Measurements from ENCODE around the gene AHDC1. TPM values are rescaled to one million over a fixed set of nuclear protein-coding genes. Genes with fewer than 3 reads are reported as not detected.
"Not testable (repeated sequence)": the region's sequence is repeated elsewhere in the genome, so short reads cannot be mapped to it uniquely, and the experiment has no call there.

AHDC1 gene
- total and polyA plus RNA-seq, 2 of the 13 experiments (the other 11 are each of a cell fraction or from before 2014, with no cell fraction given), result 1.0 to 2.7 TPM

DNA sequence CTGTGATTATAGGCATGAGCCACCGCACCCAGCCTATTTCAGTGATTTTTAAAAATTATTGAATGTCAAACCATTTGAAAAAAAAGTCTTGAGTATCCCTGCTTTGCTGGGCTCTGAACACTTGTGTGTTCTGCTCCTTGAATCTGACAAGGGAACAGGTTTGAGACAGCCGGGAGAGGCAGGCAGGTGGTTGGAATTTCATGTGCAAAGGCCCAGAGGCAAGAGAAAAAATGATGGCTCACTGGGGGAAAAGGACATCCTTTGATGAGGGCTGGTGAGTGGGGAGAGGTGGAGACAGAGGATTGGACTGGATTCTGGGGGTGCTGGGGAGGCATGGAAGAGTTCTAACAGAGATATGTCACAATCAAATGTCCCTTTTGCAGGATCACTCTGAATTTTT is 100.9 kb downstream of the AHDC1 start:
- 88% methylated on average over 2 of the region's 2 CpGs for WGBS (ENCODE audit: low lambda C conversion rate)
- TF ChIP-seq, protein P1, sequence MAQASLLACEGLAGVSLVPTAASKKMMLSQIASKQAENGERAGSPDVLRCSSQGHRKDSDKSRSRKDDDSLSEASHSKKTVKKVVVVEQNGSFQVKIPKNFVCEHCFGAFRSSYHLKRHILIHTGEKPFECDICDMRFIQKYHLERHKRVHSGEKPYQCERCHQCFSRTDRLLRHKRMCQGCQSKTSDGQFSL (CRISPR knock-in tag; IDR thresholded peaks at IDR 0.05), result no peak
- TF ChIP-seq NCOA2 (CRISPR knock-in tag; IDR thresholded peaks at IDR 0.05) (no peak), TCF12 (IDR thresholded peaks at IDR 0.05) (no peak), TCF12 (CRISPR knock-in tag; IDR thresholded peaks at IDR 0.05) (no peak), MAZ (IDR thresholded peaks at IDR 0.05; ENCODE audit: borderline replicate concordance, low read depth, low read length) (no peak), MAZ (CRISPR knock-in tag; IDR thresholded peaks at IDR 0.05; ENCODE audit: low read depth) (no peak), ZNF331 (CRISPR knock-in tag; IDR thresholded peaks at IDR 0.05) (no peak), ZBTB7B (CRISPR knock-in tag; IDR thresholded peaks at IDR 0.05) (no peak)
- TF ChIP-seq, protein P2, sequence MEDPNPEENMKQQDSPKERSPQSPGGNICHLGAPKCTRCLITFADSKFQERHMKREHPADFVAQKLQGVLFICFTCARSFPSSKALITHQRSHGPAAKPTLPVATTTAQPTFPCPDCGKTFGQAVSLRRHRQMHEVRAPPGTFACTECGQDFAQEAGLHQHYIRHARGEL (CRISPR knock-in tag; IDR thresholded peaks at IDR 0.05), result no peak
- in situ Hi-C loops (cut with HindIII; ENCODE audit: extremely low pct_ligation_motif_present, low pct_unique_long_range_greater_than_20kb), result no loop called here
- ChIA-PET POLR2A (interaction anchor here (2.0 kb wide), 1 partner anchor 13 kb away, joined by 7 read pairs; the partner anchor contains the start of gene WASF2), CTCF (ENCODE audit: low intra/inter-chr PET ratio, low total read pairs) (no interaction called here)
- Histone ChIP-seq H4K20me1 (ENCODE audit: insufficient read depth, low read length) (no peaks in the 10 kb centered on the region), H3K4me3 (replicated peaks in 1 of 3; ENCODE audit: insufficient read depth in 1 of 3, low read depth in 2 of 3, low read length in 3 of 3) (no peak overlapping the region), H3K9ac (ENCODE audit: insufficient read depth, low read depth, low read length) (no peak overlapping the region), H2AFZ (ENCODE audit: low read length) (no peak overlapping the region), H3K27ac (ENCODE audit: extremely low read length, insufficient read depth, low read length) (no peak overlapping the region), H3K4me1 (ENCODE audit: insufficient read depth, low read length) (peaks cover 36% of the 10 kb centered on the region), H3K36me3 (replicated peaks in 1 of 2; ENCODE audit: control insufficient read depth in 1 of 2, insufficient read depth in 2 of 2, low read length in 2 of 2) (no peaks in the 10 kb centered on the region), H3K9me3 (ENCODE audit: low read length) (no peaks in the 10 kb centered on the region), H3K27me3 (ENCODE audit: control insufficient read depth in 1 of 2, insufficient read depth in 2 of 2, low read length in 2 of 2) (no peaks in the 10 kb centered on the region), H3K4me2 (ENCODE audit: low read depth, low read length) (no peak overlapping the region), H3K79me2 (ENCODE audit: insufficient read depth, low read length) (no peaks in the 10 kb centered on the region)
- no TSS peak for BruUV-seq (replicated peaks)
- DNase-seq (ENCODE audit: low spot score) (no peak), FAIRE-seq (no peak), ATAC-seq (no peak)
- intact Hi-C loops (cut with micrococcal nuclease; ENCODE audit: unreplicated experiment), result no loop called here

DNA sequence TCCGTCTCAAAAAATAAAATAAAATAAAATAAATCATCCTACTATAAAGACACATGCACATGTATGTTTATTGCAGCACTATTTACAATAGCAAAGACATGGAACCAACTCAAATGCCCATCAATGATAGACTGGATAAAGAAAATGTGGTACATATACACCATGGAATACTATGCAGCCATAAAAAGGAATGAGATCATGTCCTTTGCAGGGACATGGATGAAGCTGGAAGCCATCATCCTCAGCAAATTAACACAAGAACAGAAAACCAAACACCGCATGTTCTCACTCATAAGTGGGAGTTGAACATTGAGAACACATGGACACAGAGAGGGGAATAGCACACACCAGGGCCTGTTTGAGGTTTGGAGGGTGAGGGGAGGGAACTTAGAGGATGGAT is 102.8 kb downstream of the AHDC1 start:
- H3K27me3 ChIP-seq (ENCODE audit: control insufficient read depth in 1 of 2, insufficient read depth in 2 of 2, low read length in 2 of 2); in situ Hi-C loops (cut with HindIII; ENCODE audit: extremely low pct_ligation_motif_present, low pct_unique_long_range_greater_than_20kb); FAIRE-seq; H3K9ac ChIP-seq (ENCODE audit: insufficient read depth, low read depth, low read length); H3K27ac ChIP-seq (ENCODE audit: extremely low read length, insufficient read depth, low read length); H3K36me3 ChIP-seq (replicated peaks in 1 of 2; ENCODE audit: control insufficient read depth in 1 of 2, insufficient read depth in 2 of 2, low read length in 2 of 2); intact Hi-C loops (cut with micrococcal nuclease; ENCODE audit: unreplicated experiment); DNase-seq (ENCODE audit: low spot score); ATAC-seq; H2AFZ ChIP-seq (ENCODE audit: low read length); H3K9me3 ChIP-seq (ENCODE audit: low read length); BruUV-seq (replicated peaks); H3K79me2 ChIP-seq (ENCODE audit: insufficient read depth, low read length); H3K4me2 ChIP-seq (ENCODE audit: low read depth, low read length); CTCF ChIA-PET (ENCODE audit: low intra/inter-chr PET ratio, low total read pairs); H4K20me1 ChIP-seq (ENCODE audit: insufficient read depth, low read length); H3K4me3 ChIP-seq (replicated peaks in 1 of 3; ENCODE audit: insufficient read depth in 1 of 3, low read depth in 2 of 3, low read length in 3 of 3): not testable (repeated sequence)
- peaks cover 45% of the 10 kb centered on the region for H3K4me1 ChIP-seq (ENCODE audit: insufficient read depth, low read length)
- POLR2A ChIA-PET, result interaction anchor here (0.6 to 2.0 kb wide), 2 partner anchors 11 to 267 kb away, joined by 5 to 7 read pairs; partner anchors contain the start of gene WASF2
- WGBS (ENCODE audit: low lambda C conversion rate), result 93% methylated on average over 2 of the region's 2 CpGs

Measured in HepG2 (cell line).